Fibroblast of lung (primary cell): ENCODE measurements around the gene PRKAB2. TPM values are rescaled to one million over a fixed set of nuclear protein-coding genes. Genes with fewer than 3 reads are reported as not detected.

Source experiments
- DNase-seq, 2 donors: peaks; one replicate each; pipeline versions ENCODE4 v3.0.0 to v3.0.0-alpha.2; 2010; ENCODE audit warnings: low read depth in 2 of 2
- H2AFZ ChIP-seq: 2 replicates; pipeline ENCODE4 v1.5.1; 2012; ENCODE audit warnings: low read length, control low read depth, inconsistent platforms
- H3K27ac ChIP-seq: 2 replicates; pipeline ENCODE4 v1.5.1; 2011; ENCODE audit warnings: low read length, control low read depth; ENCODE audit not compliant: insufficient read depth
- H3K27me3 ChIP-seq: 2 replicates; pipeline ENCODE4 v1.5.1; 2011; ENCODE audit warnings: mild to moderate bottlenecking, low read length; ENCODE audit not compliant: control insufficient read depth, insufficient read depth
- H3K36me3 ChIP-seq: 2 replicates; pipeline ENCODE4 v1.5.1; 2011; ENCODE audit warnings: low read length; ENCODE audit not compliant: control insufficient read depth, insufficient read depth
- H3K4me1 ChIP-seq: 2 replicates; pipeline ENCODE4 v1.5.1; 2011; ENCODE audit warnings: low read length; ENCODE audit not compliant: control insufficient read depth, insufficient read depth; ENCODE audit errors: extremely low read depth
- H3K4me2 ChIP-seq: 2 replicates; pipeline ENCODE4 v1.5.1; 2011; ENCODE audit warnings: low read length, control low read depth; ENCODE audit not compliant: insufficient read depth; ENCODE audit errors: extremely low read depth
- H3K4me3 ChIP-seq, 4 experiments: fragments of 200-600 bp in 1 of 4; sonication (generic) in 1 of 4; replicated peaks in 1 of 4; 2 replicates each; pipeline ENCODE4 v1.5.1; 2011 to 2016; ENCODE audit warnings: low read length in 4 of 4, low read depth in 3 of 4, mild to moderate bottlenecking in 3 of 4, control low read depth in 2 of 4, inconsistent platforms in 1 of 4, mixed read lengths in 1 of 4; ENCODE audit not compliant: insufficient read depth in 1 of 4; ENCODE audit errors: control extremely low read depth in 1 of 4
- H3K79me2 ChIP-seq: 2 replicates; pipeline ENCODE4 v1.5.1; 2012; ENCODE audit warnings: mild to moderate bottlenecking, low read length, inconsistent platforms; ENCODE audit not compliant: control insufficient read depth, insufficient read depth
- H3K9ac ChIP-seq: 2 replicates; pipeline ENCODE4 v1.5.1; 2011; ENCODE audit warnings: mild to moderate bottlenecking, low read length, control low read depth; ENCODE audit not compliant: insufficient read depth
- H3K9me3 ChIP-seq: 2 replicates; pipeline ENCODE4 v1.5.1; 2012; ENCODE audit warnings: low read depth, low read length; ENCODE audit not compliant: control insufficient read depth, insufficient read depth
- H4K20me1 ChIP-seq: 2 replicates; pipeline ENCODE4 v1.5.1; 2011; ENCODE audit warnings: low read length; ENCODE audit not compliant: control insufficient read depth, insufficient read depth; ENCODE audit errors: extremely low read depth
- CTCF ChIP-seq, 2 donors: IDR thresholded peaks in 1 of 2; conservative IDR thresholded peaks in 1 of 2; 1 replicate in 1 of 2; 2 replicates in 1 of 2; pipeline ENCODE4 v1.5.1; 2011 to 2012; ENCODE audit warnings: low read length in 2 of 2, control low read depth in 1 of 2, inconsistent platforms in 1 of 2, low read depth in 1 of 2, mild to moderate bottlenecking in 1 of 2
- EZH2 ChIP-seq: IDR thresholded peaks from 2 replicates; pipeline ENCODE4 v1.5.1; 2012; ENCODE audit warnings: low read length, control low read depth, mild to moderate bottlenecking; ENCODE audit errors: missing control alignments
- polyA plus RNA-seq, 2 donors: library from polyadenylated mRNA; depleted of rRNA in 1 of 2; stranded (reverse) in 1 of 2; unstranded in 1 of 2; fragments of >200 nt; gene quantifications; 2 replicates each; pipeline ENCODE4 v1.2.1, GENCODE V29; 2011 to 2012; ENCODE audit warnings: missing spikeins in 1 of 2
- total RNA-seq: library from RNA; depleted of rRNA; stranded (reverse); fragments of >200 nt; gene quantifications from 2 replicates; pipeline ENCODE4 v1.2.1, GENCODE V29; 2014

The PRKAB2 gene
- total and polyA plus RNA-seq, 2 donors (not counting 1 experiment from before 2014, with no cell fraction given): 22.0 to 23.8 TPM

GRCh38 chr1:147129116-147129873 is 43.0 kb downstream of the PRKAB2 start:
- no peak overlapping the region for H2AFZ ChIP-seq
- H3K9ac ChIP-seq: no peak overlapping the region
- no peak overlapping the region for H3K4me3 ChIP-seq
- H4K20me1 ChIP-seq: no peaks in the 10 kb centered on the region
- H3K4me2 ChIP-seq: no peak overlapping the region
- H3K9me3 ChIP-seq: no peaks in the 10 kb centered on the region
- no peak for DNase-seq
- no peaks in the 10 kb centered on the region for H3K79me2 ChIP-seq
- no peak overlapping the region for H3K27ac ChIP-seq
- TF ChIP-seq EZH2: no peak
- TF ChIP-seq CTCF (conservative IDR thresholded peaks at IDR 0.05 in 1 of 2, IDR thresholded peaks at IDR 0.05 in 1 of 2; ENCODE audit: low read depth in 1 of 2, low read length in 2 of 2): no peak
- H3K27me3 ChIP-seq: no peaks in the 10 kb centered on the region
- no peaks in the 10 kb centered on the region for H3K36me3 ChIP-seq
- H3K4me1 ChIP-seq: no peaks in the 10 kb centered on the region

DNA sequence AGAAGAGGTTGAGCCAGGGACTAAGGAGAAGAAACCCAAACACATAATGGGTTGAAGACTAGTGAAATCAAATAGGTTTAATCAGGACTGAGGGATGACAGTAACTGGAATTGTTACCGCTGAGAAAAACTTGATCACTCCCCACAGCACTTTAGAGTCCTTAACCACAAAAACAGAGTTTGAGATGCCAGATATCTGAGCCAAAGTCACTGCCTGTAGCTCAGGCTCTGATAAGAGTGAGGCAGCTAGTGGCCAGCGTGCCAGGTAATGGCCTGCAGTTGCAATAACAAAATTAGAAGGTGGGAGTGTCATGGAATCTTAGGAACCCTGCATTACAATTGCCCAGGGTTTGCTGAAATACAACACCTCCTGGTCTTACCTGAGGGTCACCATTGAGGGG is 48.0 kb downstream of the PRKAB2 start:
- H3K4me1 ChIP-seq: no peaks in the 10 kb centered on the region
- no peak overlapping the region for H3K4me3 ChIP-seq
- no peak overlapping the region for H2AFZ ChIP-seq
- H3K36me3 ChIP-seq: no peaks in the 10 kb centered on the region
- DNase-seq: no peak
- no peaks in the 10 kb centered on the region for H3K9me3 ChIP-seq
- no peak overlapping the region for H3K9ac ChIP-seq
- H3K27me3 ChIP-seq: no peaks in the 10 kb centered on the region
- no peaks in the 10 kb centered on the region for H3K79me2 ChIP-seq
- H3K27ac ChIP-seq: no peak overlapping the region
- no peaks in the 10 kb centered on the region for H4K20me1 ChIP-seq
- no peak for TF ChIP-seq EZH2
- no peak overlapping the region for H3K4me2 ChIP-seq

- Histone ChIP-seq H3K9me3 (no peaks in the 10 kb centered on the region), H3K4me2 (no peak overlapping the region), H3K4me3 (no peak overlapping the region), H2AFZ (no peak overlapping the region), H4K20me1 (no peaks in the 10 kb centered on the region), H3K27ac (no peak overlapping the region), H3K4me1 (no peaks in the 10 kb centered on the region), H3K9ac (no peak overlapping the region), H3K36me3 (no peaks in the 10 kb centered on the region), H3K79me2 (no peaks in the 10 kb centered on the region), H3K27me3 (no peaks in the 10 kb centered on the region)
- TF ChIP-seq CTCF (conservative IDR thresholded peaks at IDR 0.05 in 1 of 2, IDR thresholded peaks at IDR 0.05 in 1 of 2; ENCODE audit: low read depth in 1 of 2, low read length in 2 of 2) (no peak), EZH2 (no peak)
- DNase-seq: no peak
Observed at GRCh38 chr1:147117109-147117508, 55.2 kb downstream of the PRKAB2 start.
